Measurements from ENCODE around the gene INPP4B.
"Not testable (repeated sequence)": the region's sequence is repeated elsewhere in the genome, so short reads cannot be mapped to it uniquely, and the experiment has no call there.

Gene INPP4B

GRCh38 chr4:142402156-142402555, 443.9 kb downstream of the INPP4B start:
- no peak for TF ChIP-seq CTCF (IDR thresholded peaks at IDR 0.05; ENCODE audit: borderline replicate concordance, insufficient read depth, low read depth, low read length)
- no peak overlapping the region for H3K4me3 ChIP-seq (ENCODE audit: low read depth, low read length)

GRCh38 chr4:142397364-142397991, 448.6 kb downstream of the INPP4B start:
- H3K4me3 ChIP-seq (ENCODE audit: low read depth, low read length) = not testable (repeated sequence)

GRCh38 chr4:142396279-142396678, 449.8 kb downstream of the INPP4B start:
- TF ChIP-seq CTCF (IDR thresholded peaks at IDR 0.05; ENCODE audit: borderline replicate concordance, insufficient read depth, low read depth, low read length) = no peak
- H3K4me3 ChIP-seq (ENCODE audit: low read depth, low read length) = no peak overlapping the region

- no peak for TF ChIP-seq CTCF (IDR thresholded peaks at IDR 0.05; ENCODE audit: borderline replicate concordance, insufficient read depth, low read depth, low read length)
- no peak overlapping the region for H3K4me3 ChIP-seq (ENCODE audit: low read depth, low read length)
Observed at GRCh38 chr4:142393127-142393526, 453.0 kb downstream of the INPP4B start.

GRCh38 chr4:142386856-142387255, 459.2 kb downstream of the INPP4B start:
- TF ChIP-seq CTCF (IDR thresholded peaks at IDR 0.05; ENCODE audit: borderline replicate concordance, insufficient read depth, low read depth, low read length) = no peak
- no peak overlapping the region for H3K4me3 ChIP-seq (ENCODE audit: low read depth, low read length)

- H3K4me3 ChIP-seq (ENCODE audit: low read depth, low read length) = no peak overlapping the region
- TF ChIP-seq CTCF (IDR thresholded peaks at IDR 0.05; ENCODE audit: borderline replicate concordance, insufficient read depth, low read depth, low read length) = no peak
Observed at GRCh38 chr4:142386449-142386848, 459.7 kb downstream of the INPP4B start.

- no peak overlapping the region for H3K4me3 ChIP-seq (ENCODE audit: low read depth, low read length)
Observed at GRCh38 chr4:142383800-142384470, 462.2 kb downstream of the INPP4B start.

More at GRCh38 chr4:142383800-142384470, 462.2 kb downstream of the INPP4B start:
- no peak for TF ChIP-seq CTCF (IDR thresholded peaks at IDR 0.05; ENCODE audit: borderline replicate concordance, insufficient read depth, low read depth, low read length)

All from GM12875 (cell line).